Endothelial cell of umbilical vein (primary cell): ENCODE data around the gene AP4S1. TPM values are rescaled to one million over a fixed set of nuclear protein-coding genes. Genes with fewer than 3 reads are reported as not detected.

Source experiments
- BruUV-seq: library from RNA; stranded (reverse); fragments of 400-500 nt; replicated peaks from 2 replicates; lab custom pipeline; 2021; lab: Mats Ljungman, UMichigan
- CTCF ChIA-PET: fragments of 300-600, 350-600 bp; sonication (Branson Sonifier 250); formaldehyde crosslinking; loops from one replicate; lab custom pipeline; 2021; ENCODE audit warnings: antibody characterized with exemption, inconsistent platforms; lab: Charles Lee
- POLR2A ChIA-PET: fragments of 300-600, 350-600 bp; sonication (Branson Sonifier 250); formaldehyde crosslinking; loops from one replicate; lab custom pipeline; 2021; ENCODE audit warnings: antibody characterized with exemption, inconsistent platforms; lab: Charles Lee
- DNase-seq: peaks from one replicate; pipeline ENCODE4 v3.0.0-alpha.2; 2011; ENCODE audit warnings: low read depth, low spot score
- FAIRE-seq: peaks from 2 replicates; lab custom pipeline; 2011; peaks lifted over from hg19 to GRCh38; lab: Jason Lieb, UNC
- H2AFZ ChIP-seq: 2 replicates; pipeline ENCODE4 v1.6.0; 2012; ENCODE audit warnings: low read depth, low read length, control low read depth, inconsistent platforms
- H3K27ac ChIP-seq: 2 replicates; pipeline ENCODE4 v1.5.1; 2011; ENCODE audit warnings: low read depth, mild to moderate bottlenecking, control low read depth, low read length, moderate library complexity; ENCODE audit not compliant: insufficient read depth
- H3K27me3 ChIP-seq, 2 experiments: 2 replicates each; pipeline versions ENCODE4 v1.6.0 to v1.6.1; 2011; ENCODE audit warnings: low read length in 2 of 2, mixed read lengths in 1 of 2; ENCODE audit not compliant: control insufficient read depth in 2 of 2, insufficient read depth in 2 of 2
- H3K36me3 ChIP-seq, 2 experiments: 2 replicates in 1 of 2; 3 replicates in 1 of 2; pipeline ENCODE4 v1.5.1; 2011; ENCODE audit warnings: low read length in 2 of 2, mild to moderate bottlenecking in 1 of 2, moderate library complexity in 1 of 2; ENCODE audit not compliant: control insufficient read depth in 2 of 2, insufficient read depth in 2 of 2; ENCODE audit errors: extremely low read depth in 1 of 2
- H3K4me1 ChIP-seq: 3 replicates; pipeline ENCODE4 v1.5.1; 2011; ENCODE audit warnings: mild to moderate bottlenecking, low read length; ENCODE audit not compliant: control insufficient read depth, insufficient read depth; ENCODE audit errors: extremely low read depth
- H3K4me2 ChIP-seq: 2 replicates; pipeline ENCODE4 v1.6.1; 2011; ENCODE audit warnings: low read length, control low read depth, mixed read lengths; ENCODE audit not compliant: insufficient read depth
- H3K4me3 ChIP-seq, 3 experiments: fragments of 200-600 bp in 1 of 3; sonication (generic), shearing (Covaris generic) in 1 of 3; replicated peaks in 1 of 3; 2 replicates each; pipeline ENCODE4 v1.5.1; 2011 to 2016; ENCODE audit warnings: control low read depth in 3 of 3, low read length in 3 of 3, mild to moderate bottlenecking in 2 of 3, inconsistent platforms in 1 of 3, low read depth in 1 of 3, moderate library complexity in 1 of 3; ENCODE audit not compliant: insufficient read depth in 1 of 3
- H3K79me2 ChIP-seq: 2 replicates; pipeline ENCODE4 v1.6.0; 2012; ENCODE audit warnings: low read length, inconsistent platforms; ENCODE audit not compliant: control insufficient read depth, insufficient read depth
- H3K9ac ChIP-seq: replicated peaks from 2 replicates; pipeline ENCODE3; 2011; ENCODE audit warnings: low read length, control low read depth; ENCODE audit not compliant: insufficient read depth; ENCODE audit errors: extremely low read depth
- H3K9me1 ChIP-seq: replicated peaks from 3 replicates; pipeline ENCODE4 v1.6.0; 2011; ENCODE audit warnings: mild to moderate bottlenecking, low read length; ENCODE audit not compliant: control insufficient read depth, insufficient read depth; ENCODE audit errors: extremely low read depth
- H3K9me3 ChIP-seq: replicated peaks from 2 replicates; pipeline ENCODE4 v1.5.1; 2012; ENCODE audit warnings: low read length, inconsistent platforms; ENCODE audit not compliant: control insufficient read depth, insufficient read depth
- H4K20me1 ChIP-seq: replicated peaks from 2 replicates; pipeline ENCODE3; 2011; ENCODE audit warnings: mild to moderate bottlenecking, low read length; ENCODE audit not compliant: control insufficient read depth, insufficient read depth; ENCODE audit errors: extremely low read depth
- CTCF ChIP-seq, 2 donors: IDR thresholded peaks; 1 replicate in 1 of 2; 2 replicates in 1 of 2; pipeline ENCODE4 v1.5.1; 2011; ENCODE audit warnings: low read length in 2 of 2, mild to moderate bottlenecking in 2 of 2, moderate library complexity in 2 of 2, control low read depth in 1 of 2, inconsistent platforms in 1 of 2, low read depth in 1 of 2; ENCODE audit not compliant: insufficient read depth in 1 of 2; ENCODE audit errors: extremely low read depth in 1 of 2
- EZH2 ChIP-seq: IDR thresholded peaks from 2 replicates; pipeline ENCODE4 v1.6.1; 2012; ENCODE audit warnings: borderline replicate concordance, low read depth, mild to moderate bottlenecking, moderate library complexity, low read length, inconsistent platforms; ENCODE audit not compliant: severe bottlenecking
- FOS ChIP-seq: IDR thresholded peaks from 2 replicates; pipeline ENCODE4 v1.6.1; 2011; ENCODE audit warnings: mild to moderate bottlenecking, low read length, moderate library complexity, borderline replicate concordance; ENCODE audit not compliant: insufficient read depth
- GATA2 ChIP-seq: IDR thresholded peaks from 2 replicates; pipeline ENCODE4 v1.7.0; 2011; ENCODE audit warnings: low read depth, mild to moderate bottlenecking, moderate library complexity, mixed read lengths, low read length; ENCODE audit not compliant: insufficient read length, insufficient read depth
- JUN ChIP-seq: IDR thresholded peaks from 2 replicates; pipeline ENCODE4 v1.6.1; 2011; ENCODE audit warnings: borderline replicate concordance, low read depth; ENCODE audit not compliant: insufficient read length, insufficient read depth
- MAX ChIP-seq: IDR thresholded peaks from 2 replicates; pipeline ENCODE4 v1.6.1; 2011; ENCODE audit not compliant: insufficient read depth, insufficient read length
- MYC ChIP-seq: IDR thresholded peaks from one replicate; pipeline ENCODE4 v1.6.1; 2011; ENCODE audit warnings: mild to moderate bottlenecking, low read depth, low read length
- POLR2A ChIP-seq: IDR thresholded peaks from 2 replicates; pipeline ENCODE4 v1.6.1; 2012; ENCODE audit warnings: low read depth, mild to moderate bottlenecking, control low read depth, low read length
- POLR2AphosphoS5 ChIP-seq: IDR thresholded peaks from 2 replicates; pipeline ENCODE4 v1.6.1; 2012; ENCODE audit warnings: low read depth, mild to moderate bottlenecking, control low read depth, low read length, moderate library complexity; ENCODE audit not compliant: insufficient read depth
- dilution Hi-C: fragments of 300-500 bp; cut with MboI; formaldehyde crosslinking; loops from one replicate; pipeline ENCODE4 v1.15.0; 2019; ENCODE audit warnings: low sequenced_read_pairs; ENCODE audit not compliant: extremely low pct_ligation_motif_present
- intact Hi-C: fragments of 100-400 bp; cut with micrococcal nuclease; formaldehyde crosslinking; loops from one replicate; pipeline ENCODE4 v1.10.0; 2022
- polyA plus RNA-seq, 4 experiments: library from polyadenylated mRNA; depleted of rRNA in 3 of 4; stranded (reverse) in 3 of 4; unstranded in 1 of 4; fragments of >200 nt; gene quantifications; 2 replicates each; pipeline versions ENCODE4 v1.2.1 to v1.2.3, GENCODE V29; 2011 to 2012; ENCODE audit warnings: missing spikeins in 1 of 4
- total RNA-seq: library from RNA; stranded (reverse); gene quantifications from 2 replicates; pipeline ENCODE4 v1.2.3, GENCODE V29; 2021

Gene AP4S1
- total and polyA plus RNA-seq, 2 donors (not counting 3 experiments of a cell fraction or from before 2014, with no cell fraction given) = 2.8 to 7.2 TPM

GRCh38 chr14:31122921-31123320, 97.5 kb downstream of the AP4S1 start:
- H3K9me1 ChIP-seq = no peaks in the 10 kb centered on the region
- intact Hi-C loops = no loop called here
- FAIRE-seq (no peak), DNase-seq (no peak)
- H3K4me2 ChIP-seq = no peak overlapping the region
- H4K20me1 ChIP-seq = no peaks in the 10 kb centered on the region
- no TSS peak for BruUV-seq
- no peaks in the 10 kb centered on the region for H3K27me3 ChIP-seq
- POLR2A ChIA-PET = no interaction called here
- CTCF ChIA-PET = interaction anchor here (0.6 kb wide), 1 partner anchor 42 kb away, joined by 3 read pairs; no protein-coding TSS in a partner anchor
- H3K4me1 ChIP-seq = no peaks in the 10 kb centered on the region
- H3K27ac ChIP-seq = no peak overlapping the region
- H3K9ac ChIP-seq = no peak overlapping the region
- no peaks in the 10 kb centered on the region for H3K9me3 ChIP-seq
- no peak overlapping the region for H2AFZ ChIP-seq
- no peak overlapping the region for H3K4me3 ChIP-seq
- dilution Hi-C loops = no loop called here
- H3K36me3 ChIP-seq = peaks cover 20 to 36% of the 10 kb centered on the region in 2 experiments
- no peak for TF ChIP-seq MAX
- no peak for TF ChIP-seq CTCF (IDR thresholded peaks at IDR 0.05; ENCODE audit: extremely low read depth in 1 of 2, insufficient read depth in 1 of 2, low read depth in 1 of 2, low read length in 2 of 2)
- TF ChIP-seq POLR2AphosphoS5 = no peak
- no peak for TF ChIP-seq EZH2
- no peak for TF ChIP-seq POLR2A
- no peak for TF ChIP-seq MYC
- no peak for TF ChIP-seq GATA2
- TF ChIP-seq JUN = no peak
- TF ChIP-seq FOS = no peak
- H3K79me2 ChIP-seq = peaks cover 4% of the 10 kb centered on the region
